ENCODE results near the gene TP53RK. TPM values are rescaled to one million over a fixed set of nuclear protein-coding genes. Genes with fewer than 3 reads are reported as not detected.

TP53RK gene
- total and polyA plus RNA-seq, 2 of the 13 experiments (the other 11 are each of a cell fraction or from before 2014, with no cell fraction given) = 12.9 to 25.5 TPM

DNA sequence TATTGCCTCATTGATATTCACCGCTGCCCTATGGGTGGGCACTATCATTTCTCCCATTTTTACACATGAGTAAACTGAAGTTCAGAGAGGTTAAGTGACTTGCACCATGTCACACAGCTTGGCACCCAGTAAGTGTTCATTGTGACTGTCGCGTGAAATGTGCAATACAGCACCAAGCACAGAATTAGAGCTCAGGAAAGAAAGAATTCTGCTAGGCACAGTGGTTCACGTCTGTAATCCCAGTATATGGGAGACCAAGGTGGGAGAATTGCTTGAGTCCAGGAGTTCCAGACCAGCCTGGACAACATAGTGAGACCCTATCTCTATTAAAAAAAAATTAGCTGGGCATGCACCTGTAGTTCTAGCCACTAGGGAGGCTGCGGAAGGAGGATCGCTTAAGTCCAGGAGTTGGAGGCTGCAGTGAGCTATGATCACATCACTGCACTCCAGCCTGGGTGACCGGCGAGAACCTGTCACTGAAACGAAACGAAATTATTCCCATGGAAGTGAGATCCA, 38.6 kb downstream of the TP53RK start (continued):
- TF ChIP-seq, protein P1, sequence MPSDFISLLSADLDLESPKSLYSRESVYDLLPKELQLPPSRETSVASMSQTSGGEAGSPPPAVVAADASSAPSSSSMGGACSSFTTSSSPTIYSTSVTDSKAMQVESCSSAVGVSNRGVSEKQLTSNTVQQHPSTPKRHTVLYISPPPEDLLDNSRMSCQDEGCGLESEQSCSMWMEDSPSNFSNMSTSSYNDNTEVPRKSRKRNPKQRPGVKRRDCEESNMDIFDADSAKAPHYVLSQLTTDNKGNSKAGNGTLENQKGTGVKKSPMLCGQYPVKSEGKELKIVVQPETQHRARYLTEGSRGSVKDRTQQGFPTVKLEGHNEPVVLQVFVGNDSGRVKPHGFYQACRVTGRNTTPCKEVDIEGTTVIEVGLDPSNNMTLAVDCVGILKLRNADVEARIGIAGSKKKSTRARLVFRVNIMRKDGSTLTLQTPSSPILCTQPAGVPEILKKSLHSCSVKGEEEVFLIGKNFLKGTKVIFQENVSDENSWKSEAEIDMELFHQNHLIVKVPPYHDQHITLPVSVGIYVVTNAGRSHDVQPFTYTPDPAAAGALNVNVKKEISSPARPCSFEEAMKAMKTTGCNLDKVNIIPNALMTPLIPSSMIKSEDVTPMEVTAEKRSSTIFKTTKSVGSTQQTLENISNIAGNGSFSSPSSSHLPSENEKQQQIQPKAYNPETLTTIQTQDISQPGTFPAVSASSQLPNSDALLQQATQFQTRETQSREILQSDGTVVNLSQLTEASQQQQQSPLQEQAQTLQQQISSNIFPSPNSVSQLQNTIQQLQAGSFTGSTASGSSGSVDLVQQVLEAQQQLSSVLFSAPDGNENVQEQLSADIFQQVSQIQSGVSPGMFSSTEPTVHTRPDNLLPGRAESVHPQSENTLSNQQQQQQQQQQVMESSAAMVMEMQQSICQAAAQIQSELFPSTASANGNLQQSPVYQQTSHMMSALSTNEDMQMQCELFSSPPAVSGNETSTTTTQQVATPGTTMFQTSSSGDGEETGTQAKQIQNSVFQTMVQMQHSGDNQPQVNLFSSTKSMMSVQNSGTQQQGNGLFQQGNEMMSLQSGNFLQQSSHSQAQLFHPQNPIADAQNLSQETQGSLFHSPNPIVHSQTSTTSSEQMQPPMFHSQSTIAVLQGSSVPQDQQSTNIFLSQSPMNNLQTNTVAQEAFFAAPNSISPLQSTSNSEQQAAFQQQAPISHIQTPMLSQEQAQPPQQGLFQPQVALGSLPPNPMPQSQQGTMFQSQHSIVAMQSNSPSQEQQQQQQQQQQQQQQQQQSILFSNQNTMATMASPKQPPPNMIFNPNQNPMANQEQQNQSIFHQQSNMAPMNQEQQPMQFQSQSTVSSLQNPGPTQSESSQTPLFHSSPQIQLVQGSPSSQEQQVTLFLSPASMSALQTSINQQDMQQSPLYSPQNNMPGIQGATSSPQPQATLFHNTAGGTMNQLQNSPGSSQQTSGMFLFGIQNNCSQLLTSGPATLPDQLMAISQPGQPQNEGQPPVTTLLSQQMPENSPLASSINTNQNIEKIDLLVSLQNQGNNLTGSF (CRISPR knock-in tag; IDR thresholded peaks at IDR 0.05) = no peak
- TF ChIP-seq AGO2 (optimal IDR thresholded peaks at IDR 0.05; ENCODE audit: low read depth, low read length) = no peak

DNA sequence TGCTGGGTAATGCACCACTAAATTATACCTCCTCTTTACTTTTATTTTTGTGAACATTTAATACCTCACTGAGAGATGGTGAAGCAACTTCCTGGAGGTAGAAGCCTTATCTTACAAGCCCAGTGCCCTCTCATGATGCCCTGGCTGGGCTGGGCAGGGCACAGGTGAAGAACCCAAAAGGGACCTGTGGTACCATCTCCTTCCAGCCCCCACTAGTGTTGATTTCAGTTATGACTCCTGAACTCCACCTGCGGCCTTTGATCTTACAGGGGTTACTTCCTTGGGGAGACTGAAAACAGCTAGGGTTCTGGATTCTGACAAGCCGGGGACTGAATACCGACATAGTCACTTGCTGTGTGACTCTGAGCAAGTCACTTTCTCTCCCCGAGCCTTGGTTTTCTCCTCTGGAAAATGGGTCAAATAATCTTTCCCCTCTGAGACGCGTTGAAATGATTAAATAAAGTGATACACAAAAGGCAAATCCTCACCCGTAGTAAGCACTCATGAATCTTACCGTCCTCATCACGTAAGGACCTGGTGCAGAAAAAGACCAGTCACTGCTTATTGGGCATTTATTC, 39.2 kb downstream of the TP53RK start:
- no peak overlapping the region for H2AFZ ChIP-seq (ENCODE audit: low read length)
- H3K79me2 ChIP-seq (ENCODE audit: insufficient read depth, low read length) = peaks cover 28% of the 10 kb centered on the region
- in situ Hi-C loops (cut with HindIII; ENCODE audit: extremely low pct_ligation_motif_present, low pct_unique_long_range_greater_than_20kb) (loop anchor here (5.0 kb wide), 1 partner anchor 32 kb away; no protein-coding TSS in a partner anchor), intact Hi-C loops (cut with micrococcal nuclease; ENCODE audit: unreplicated experiment) (loop anchor here (2.0 kb wide), 3 partner anchors 17 to 41 kb away; no protein-coding TSS in a partner anchor)
- ChIA-PET POLR2A (interaction anchor here (0.8 to 7.6 kb wide), 18 partner anchors 12 to 709 kb away, joined by 3 to 72 read pairs (median 8); partner anchors contain the start of gene TP53RK), CTCF (ENCODE audit: low intra/inter-chr PET ratio, low total read pairs) (interaction anchor here (1.4 to 3.9 kb wide), 2 partner anchors 31 to 88 kb away, joined by 3 to 20 read pairs; no protein-coding TSS in a partner anchor)
- H3K36me3 ChIP-seq (replicated peaks in 1 of 2; ENCODE audit: control insufficient read depth in 1 of 2, insufficient read depth in 2 of 2, low read length in 2 of 2) = peaks cover 0 to 1% of the 10 kb centered on the region in 2 experiments; a peak in 2 of 5 replicates
- peak overlapping the region; percentile 64 to 83 (median 66) for H3K4me3 ChIP-seq (replicated peaks in 1 of 3; ENCODE audit: insufficient read depth in 1 of 3, low read depth in 2 of 3, low read length in 3 of 3)
- H3K27ac ChIP-seq (ENCODE audit: extremely low read length, insufficient read depth, low read length) = peak overlapping the region; percentile 72
- FAIRE-seq (no peak), ATAC-seq (no peak), DNase-seq (ENCODE audit: low spot score) (peak; percentile 51)
- BruUV-seq (replicated peaks) = TSS peak; percentile 54
- no peaks in the 10 kb centered on the region for H3K27me3 ChIP-seq (ENCODE audit: control insufficient read depth in 1 of 2, insufficient read depth in 2 of 2, low read length in 2 of 2)
- H4K20me1 ChIP-seq (ENCODE audit: insufficient read depth, low read length) = no peaks in the 10 kb centered on the region
- H3K9ac ChIP-seq (ENCODE audit: insufficient read depth, low read depth, low read length) = peak overlapping the region; percentile 81
- H3K4me1 ChIP-seq (ENCODE audit: insufficient read depth, low read length) = peaks cover 81% of the 10 kb centered on the region
- peak overlapping the region; percentile 84 for H3K4me2 ChIP-seq (ENCODE audit: low read depth, low read length)
- 65% methylated on average over 9 of the region's 9 CpGs for WGBS (ENCODE audit: low lambda C conversion rate)
- H3K9me3 ChIP-seq (ENCODE audit: low read length) = no peaks in the 10 kb centered on the region
- TF ChIP-seq ZFP36L2 (CRISPR knock-in tag; IDR thresholded peaks at IDR 0.05) (no peak), HHEX (CRISPR knock-in tag; IDR thresholded peaks at IDR 0.05) (no peak), ELF4 (CRISPR knock-in tag; IDR thresholded peaks at IDR 0.05; ENCODE audit: borderline replicate concordance) (no peak), SMARCC2 (IDR thresholded peaks at IDR 0.05) (no peak), ELF3 (CRISPR knock-in tag; IDR thresholded peaks at IDR 0.05) (peak; percentile 62; the same call in 1 of the 2 replicates), ZNF687 (CRISPR knock-in tag; IDR thresholded peaks at IDR 0.05) (no peak), ARNTL (CRISPR knock-in tag; IDR thresholded peaks at IDR 0.05) (no peak)
- TF ChIP-seq, protein P2, sequence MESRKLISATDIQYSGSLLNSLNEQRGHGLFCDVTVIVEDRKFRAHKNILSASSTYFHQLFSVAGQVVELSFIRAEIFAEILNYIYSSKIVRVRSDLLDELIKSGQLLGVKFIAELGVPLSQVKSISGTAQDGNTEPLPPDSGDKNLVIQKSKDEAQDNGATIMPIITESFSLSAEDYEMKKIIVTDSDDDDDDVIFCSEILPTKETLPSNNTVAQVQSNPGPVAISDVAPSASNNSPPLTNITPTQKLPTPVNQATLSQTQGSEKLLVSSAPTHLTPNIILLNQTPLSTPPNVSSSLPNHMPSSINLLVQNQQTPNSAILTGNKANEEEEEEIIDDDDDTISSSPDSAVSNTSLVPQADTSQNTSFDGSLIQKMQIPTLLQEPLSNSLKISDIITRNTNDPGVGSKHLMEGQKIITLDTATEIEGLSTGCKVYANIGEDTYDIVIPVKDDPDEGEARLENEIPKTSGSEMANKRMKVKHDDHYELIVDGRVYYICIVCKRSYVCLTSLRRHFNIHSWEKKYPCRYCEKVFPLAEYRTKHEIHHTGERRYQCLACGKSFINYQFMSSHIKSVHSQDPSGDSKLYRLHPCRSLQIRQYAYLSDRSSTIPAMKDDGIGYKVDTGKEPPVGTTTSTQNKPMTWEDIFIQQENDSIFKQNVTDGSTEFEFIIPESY (CRISPR knock-in tag; IDR thresholded peaks at IDR 0.05) = no peak

All from HepG2 (cell line).